Fibroblast of mammary gland (primary cell): ENCODE data around the gene PTDSS2.

ENCODE experiments used
- DNase-seq: peaks from one replicate; pipeline ENCODE4 v3.0.0-alpha.2; 2010; ENCODE audit warnings: low read depth
- H3K4me3 ChIP-seq: 2 replicates; pipeline ENCODE4 v1.5.1; 2011; ENCODE audit warnings: low read depth, mild to moderate bottlenecking, low read length, moderate library complexity; ENCODE audit not compliant: control insufficient read depth
- TF ChIP-seq, protein P1 (sequence below): conservative IDR thresholded peaks from 2 replicates; pipeline ENCODE4 v1.5.1; 2011; ENCODE audit warnings: low read depth, low read length, inconsistent platforms; ENCODE audit not compliant: control insufficient read depth, insufficient read depth

The PTDSS2 gene

GRCh38 chr11:428295-428694 is 21.8 kb upstream of the PTDSS2 start:
- no peak for DNase-seq
- TF ChIP-seq, protein P1, sequence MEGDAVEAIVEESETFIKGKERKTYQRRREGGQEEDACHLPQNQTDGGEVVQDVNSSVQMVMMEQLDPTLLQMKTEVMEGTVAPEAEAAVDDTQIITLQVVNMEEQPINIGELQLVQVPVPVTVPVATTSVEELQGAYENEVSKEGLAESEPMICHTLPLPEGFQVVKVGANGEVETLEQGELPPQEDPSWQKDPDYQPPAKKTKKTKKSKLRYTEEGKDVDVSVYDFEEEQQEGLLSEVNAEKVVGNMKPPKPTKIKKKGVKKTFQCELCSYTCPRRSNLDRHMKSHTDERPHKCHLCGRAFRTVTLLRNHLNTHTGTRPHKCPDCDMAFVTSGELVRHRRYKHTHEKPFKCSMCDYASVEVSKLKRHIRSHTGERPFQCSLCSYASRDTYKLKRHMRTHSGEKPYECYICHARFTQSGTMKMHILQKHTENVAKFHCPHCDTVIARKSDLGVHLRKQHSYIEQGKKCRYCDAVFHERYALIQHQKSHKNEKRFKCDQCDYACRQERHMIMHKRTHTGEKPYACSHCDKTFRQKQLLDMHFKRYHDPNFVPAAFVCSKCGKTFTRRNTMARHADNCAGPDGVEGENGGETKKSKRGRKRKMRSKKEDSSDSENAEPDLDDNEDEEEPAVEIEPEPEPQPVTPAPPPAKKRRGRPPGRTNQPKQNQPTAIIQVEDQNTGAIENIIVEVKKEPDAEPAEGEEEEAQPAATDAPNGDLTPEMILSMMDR: no peak
- no peak overlapping the region for H3K4me3 ChIP-seq

DNA sequence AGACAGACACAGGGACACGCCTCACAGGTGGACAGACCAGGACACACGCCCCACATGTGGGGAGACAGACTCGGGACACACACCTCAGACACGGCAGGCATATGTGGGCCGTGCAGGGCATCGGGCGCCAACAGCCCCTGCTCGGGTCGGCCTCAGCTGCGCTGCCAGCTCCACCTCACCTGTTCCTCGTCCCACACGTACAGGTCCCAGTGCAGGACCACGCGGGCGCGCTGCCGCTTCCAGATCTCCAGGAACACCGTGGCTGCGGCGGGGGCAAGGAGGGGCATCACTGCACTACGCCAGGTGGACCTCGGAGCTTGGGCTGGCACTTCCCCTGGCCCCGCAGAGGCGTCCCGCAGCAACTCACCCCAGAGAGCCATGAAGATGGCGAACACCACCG is 20.7 kb upstream of the PTDSS2 start:
- no peak for DNase-seq

DNA sequence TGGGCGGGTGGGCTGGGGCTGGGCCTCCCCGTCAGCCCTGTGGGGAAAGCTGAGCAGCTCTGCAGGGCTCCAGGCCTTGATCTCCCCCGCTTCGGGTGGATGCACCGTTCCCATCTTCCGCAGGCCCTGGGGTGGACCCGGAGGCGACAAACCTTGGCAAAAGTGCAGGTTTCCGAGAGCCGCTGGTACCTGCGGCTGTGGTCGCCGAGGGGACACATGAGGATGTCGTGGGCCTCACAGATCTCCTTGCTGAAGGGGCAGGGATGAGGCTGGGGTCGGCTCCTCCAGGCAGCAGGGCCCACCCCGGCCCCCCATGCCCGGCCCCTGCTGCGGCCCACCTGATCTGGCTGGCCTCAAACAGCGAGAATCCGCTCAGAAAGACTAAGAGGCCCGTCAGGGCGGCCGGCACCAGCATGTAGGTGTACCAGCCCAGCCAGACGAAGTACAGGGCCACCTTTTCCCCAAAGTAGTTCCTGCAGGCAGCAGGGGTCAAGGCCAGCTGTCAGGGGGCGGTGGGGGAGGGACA is 20.1 kb upstream of the PTDSS2 start:
- no peak for DNase-seq
- TF ChIP-seq, protein P1: no peak
- no peak overlapping the region for H3K4me3 ChIP-seq

More for the DNA sequence above, 20.7 kb upstream of the PTDSS2 start:
- H3K4me3 ChIP-seq: no peak overlapping the region
- TF ChIP-seq, protein P1: no peak

- TF ChIP-seq, protein P1: no peak
- DNase-seq: no peak
- H3K4me3 ChIP-seq: no peak overlapping the region
Measured at GRCh38 chr11:431921-432320, 18.2 kb upstream of the PTDSS2 start.

DNA sequence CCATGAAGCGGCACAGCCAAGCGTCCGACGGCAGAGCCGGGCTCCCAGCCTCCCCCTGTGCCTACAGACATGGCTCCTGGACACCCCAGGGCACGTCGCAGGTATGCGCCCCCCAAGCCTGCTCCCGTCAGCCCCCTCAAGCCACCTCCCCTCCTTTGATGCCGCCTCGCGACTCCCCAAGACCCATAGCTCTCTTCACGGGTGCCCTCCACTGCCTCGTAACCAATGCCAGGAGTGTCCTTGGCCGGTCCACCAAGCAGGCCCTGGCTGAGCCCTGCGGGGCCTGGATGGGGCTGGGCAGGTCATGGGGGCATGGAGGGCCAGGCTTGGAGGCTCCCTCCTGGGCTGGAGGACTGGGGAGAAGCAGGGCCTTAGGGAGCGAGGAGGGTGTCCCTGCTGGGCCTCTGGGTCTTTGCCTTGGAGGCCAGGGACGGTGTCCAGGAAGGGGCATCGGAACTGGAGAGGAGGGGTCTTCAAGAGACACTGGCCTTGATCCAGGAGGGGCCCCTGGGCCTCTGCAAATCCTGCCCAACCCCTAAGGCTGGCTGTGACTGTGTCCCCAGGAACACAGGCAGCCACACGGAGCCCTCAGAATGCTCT is 17.5 kb upstream of the PTDSS2 start:
- H3K4me3 ChIP-seq: no peak overlapping the region
- DNase-seq: no peak
- TF ChIP-seq, protein P1: no peak

DNA sequence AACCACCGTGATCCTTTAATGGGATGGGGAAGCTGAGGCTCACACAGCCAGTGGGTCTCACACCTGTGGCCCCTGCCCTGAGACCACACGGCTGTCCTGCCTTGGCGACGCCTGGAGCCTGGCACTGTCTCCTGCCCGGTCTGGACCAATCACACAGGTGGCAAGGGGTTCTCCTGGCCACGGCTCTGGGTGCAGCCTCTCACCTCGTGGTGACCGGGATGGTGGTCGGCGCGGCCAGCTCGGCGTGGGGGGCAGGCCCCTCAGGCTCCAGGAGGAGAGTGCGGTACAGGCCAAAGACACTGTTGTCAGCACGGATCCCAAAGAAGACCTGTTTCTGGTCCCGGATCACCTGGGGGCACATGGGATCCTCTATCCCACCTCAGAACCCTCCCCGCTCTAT is 17.0 kb upstream of the PTDSS2 start:
- TF ChIP-seq, protein P1: no peak
- H3K4me3 ChIP-seq: no peak overlapping the region
- no peak for DNase-seq
